ENCODE results near the gene SFR1.
A peak's percentile ranks its signal among the peaks of the same experiment; 100 is the strongest.
"Not testable (repeated sequence)": the region's sequence is repeated elsewhere in the genome, so short reads cannot be mapped to it uniquely, and the experiment has no call there.

The SFR1 gene

GRCh38 chr10:104109908-104110662, 11.9 kb upstream of the SFR1 start:
- DNase-seq = no peak

- no peak for DNase-seq
These were observed 8.5 kb upstream of the SFR1 start for GRCh38 chr10:104113376-104113956.

- no peak for DNase-seq
These were observed 4.1 kb upstream of the SFR1 start for GRCh38 chr10:104117839-104118323.

GRCh38 chr10:104119996-104120395, 2.0 kb upstream of the SFR1 start:
- no peak for DNase-seq

GRCh38 chr10:104120512-104120902, 1.5 kb upstream of the SFR1 start:
- DNase-seq = no peak

GRCh38 chr10:104120903-104121484, 977 bp upstream of the SFR1 start:
- DNase-seq = peak; percentile 87

- no peak for DNase-seq
These were observed 495 bp downstream of the SFR1 start for GRCh38 chr10:104122225-104123107.

- no peak for DNase-seq
These were observed 1.4 kb downstream of the SFR1 start for GRCh38 chr10:104123397-104123796.

GRCh38 chr10:104127411-104127810, 5.4 kb downstream of the SFR1 start:
- no peak for DNase-seq

- DNase-seq = no peak
These were observed 6.2 kb downstream of the SFR1 start for GRCh38 chr10:104128214-104128613.

GRCh38 chr10:104130041-104130440, 8.1 kb downstream of the SFR1 start:
- DNase-seq = no peak

GRCh38 chr10:104138131-104138530, 16.2 kb downstream of the SFR1 start:
- no peak for DNase-seq

GRCh38 chr10:104139221-104139620, 17.2 kb downstream of the SFR1 start:
- DNase-seq = no peak

- no peak for DNase-seq
These were observed 20.1 kb downstream of the SFR1 start for GRCh38 chr10:104142081-104142480.

- DNase-seq = no peak
These were observed 21.9 kb downstream of the SFR1 start for GRCh38 chr10:104143829-104144228.

- no peak for DNase-seq
These were observed 23.0 kb downstream of the SFR1 start for GRCh38 chr10:104144931-104145330.

GRCh38 chr10:104146882-104147281, 24.9 kb downstream of the SFR1 start:
- no peak for DNase-seq

- DNase-seq = no peak
These were observed 28.2 kb downstream of the SFR1 start for GRCh38 chr10:104150139-104150538.

GRCh38 chr10:104151737-104152136, 29.8 kb downstream of the SFR1 start:
- no peak for DNase-seq

GRCh38 chr10:104155591-104155990, 33.6 kb downstream of the SFR1 start:
- DNase-seq = no peak

GRCh38 chr10:104170610-104171254, 48.8 kb downstream of the SFR1 start:
- DNase-seq = peak; percentile 73

- DNase-seq = not testable (repeated sequence)
These were observed 52.2 kb downstream of the SFR1 start for GRCh38 chr10:104174136-104174535.
